Stimulated activated naive B cell treated with anti-CD40 and anti-IgM and Interleukin-4, amounts not matched to agents 10 μg/mL and 1 μg/mL and 100 μg/mL, for 72 hours (primary cell): ENCODE data around the gene TMEM44.

Experiments used
- ATAC-seq, 2 donors: fragments of 150-1000 bp; cut with Tn5 transposase; replicated peaks; 2 replicates each; pipeline ENCODE4 v1.10.0; 2021; ENCODE audit warnings: moderate library complexity in 1 of 2
- DNase-seq: peaks from one replicate; pipeline ENCODE4 v3.0.0; 2021
- H3K27ac Mint-ChIP-seq: one replicate; pipeline ENCODE4 v1.8.0; 2022; ENCODE audit warnings: mild to moderate bottlenecking, mixed read lengths
- H3K27me3 Mint-ChIP-seq, 2 donors: one replicate each; pipeline ENCODE4 v1.8.0; 2022; ENCODE audit warnings: mixed read lengths in 2 of 2
- H3K36me3 Mint-ChIP-seq, 2 donors: one replicate each; pipeline ENCODE4 v1.8.0; 2022; ENCODE audit warnings: mixed read lengths in 2 of 2, mild to moderate bottlenecking in 1 of 2
- H3K4me1 Mint-ChIP-seq, 2 donors: one replicate each; pipeline ENCODE4 v1.8.0; 2022; ENCODE audit warnings: mixed read lengths in 2 of 2, mild to moderate bottlenecking in 1 of 2
- H3K4me3 Mint-ChIP-seq, 2 donors: one replicate each; pipeline ENCODE4 v1.8.0; 2022; ENCODE audit warnings: mild to moderate bottlenecking in 2 of 2, mixed read lengths in 2 of 2, moderate library complexity in 1 of 2
- H3K9me3 Mint-ChIP-seq, 2 donors: one replicate each; pipeline ENCODE4 v1.8.0; 2022; ENCODE audit warnings: mixed read lengths in 2 of 2, mild to moderate bottlenecking in 1 of 2

TMEM44 gene

DNA sequence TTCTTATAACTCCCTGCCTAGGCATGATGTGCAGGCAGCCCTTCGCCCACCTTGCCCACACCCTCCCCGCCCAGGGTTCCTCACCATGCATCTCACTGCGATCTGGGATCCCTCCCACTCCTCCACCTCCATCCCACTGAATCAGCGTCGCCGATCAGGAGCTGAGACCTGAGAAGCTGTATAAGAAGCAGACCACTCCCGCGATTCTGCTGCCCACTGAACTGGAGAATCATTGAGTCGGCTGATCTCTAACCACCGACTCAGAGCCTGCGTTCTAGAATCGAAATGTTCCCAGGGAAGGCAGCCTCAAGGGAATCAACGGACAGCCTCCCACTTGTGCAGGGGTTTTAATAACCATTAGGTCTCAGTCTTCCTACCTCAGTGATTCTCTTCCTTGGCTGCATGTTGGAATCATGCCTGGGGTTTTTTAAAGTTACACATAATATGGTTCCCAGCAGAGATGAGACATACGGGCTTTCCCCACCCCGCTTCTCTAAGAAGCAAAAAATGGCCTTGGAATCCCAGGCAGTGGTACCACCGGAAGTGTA is 60.2 kb downstream of the TMEM44 start:
- peaks cover 30 to 43% of the 10 kb centered on the region in 2 donors for H3K27me3 Mint-ChIP-seq
- ATAC-seq (peak in 1 of 2 donors; percentile 3), DNase-seq (no peak)
- H3K4me1 Mint-ChIP-seq, result peaks cover 20 to 24% of the 10 kb centered on the region in 2 donors
- no peaks in the 10 kb centered on the region for H3K36me3 Mint-ChIP-seq
- H3K27ac Mint-ChIP-seq, result no peak overlapping the region
- no peak overlapping the region for H3K4me3 Mint-ChIP-seq
- H3K9me3 Mint-ChIP-seq, result no peaks in the 10 kb centered on the region

DNA sequence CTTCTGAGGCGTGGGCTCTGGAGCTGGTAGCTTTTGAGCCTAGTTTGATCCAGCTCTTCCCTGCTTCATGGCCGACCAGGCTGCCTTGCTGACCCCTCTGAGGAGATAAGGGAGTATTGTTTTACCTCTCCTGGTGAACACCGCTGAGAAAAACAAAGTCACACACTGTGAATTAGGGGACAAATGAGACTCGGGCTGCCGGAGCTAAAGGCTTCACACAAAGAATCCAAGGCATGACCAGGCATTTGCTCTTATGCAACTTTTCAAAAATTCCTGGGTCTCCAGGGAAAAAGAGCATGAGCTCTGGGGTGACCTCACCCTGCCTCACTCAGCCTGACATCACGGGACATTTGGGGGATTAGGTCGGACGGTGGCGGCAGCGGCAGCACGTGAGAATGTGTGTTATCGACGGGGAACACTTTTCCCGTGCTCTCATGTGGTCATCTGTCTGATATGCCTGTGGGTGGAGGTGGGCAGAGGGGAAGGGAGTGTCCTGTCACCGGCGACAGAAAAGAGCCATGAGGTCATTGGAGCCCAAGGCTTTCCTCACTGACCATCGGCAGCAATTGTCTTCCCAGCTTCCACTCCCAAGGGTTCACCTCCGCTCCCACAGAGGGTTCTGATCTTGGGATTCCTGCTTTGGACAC is 61.0 kb downstream of the TMEM44 start:
- Mint-ChIP-seq H3K36me3 (no peaks in the 10 kb centered on the region), H3K9me3 (no peaks in the 10 kb centered on the region), H3K27me3 (peaks cover 30 to 39% of the 10 kb centered on the region in 2 donors), H3K4me3 (no peak overlapping the region), H3K27ac (no peak overlapping the region), H3K4me1 (peaks cover 18 to 24% of the 10 kb centered on the region in 2 donors)
- ATAC-seq (no peak), DNase-seq (no peak)

- H3K27me3 Mint-ChIP-seq, result peaks cover 34 to 45% of the 10 kb centered on the region in 2 donors
- no peaks in the 10 kb centered on the region for H3K36me3 Mint-ChIP-seq
- DNase-seq (no peak), ATAC-seq (no peak)
- no peaks in the 10 kb centered on the region for H3K9me3 Mint-ChIP-seq
- no peak overlapping the region for H3K4me3 Mint-ChIP-seq
- H3K4me1 Mint-ChIP-seq, result peaks cover 18 to 24% of the 10 kb centered on the region in 2 donors
- peak overlapping the region; percentile 56 for H3K27ac Mint-ChIP-seq
Measured at GRCh38 chr3:194571491-194572142, 61.6 kb downstream of the TMEM44 start.

DNA sequence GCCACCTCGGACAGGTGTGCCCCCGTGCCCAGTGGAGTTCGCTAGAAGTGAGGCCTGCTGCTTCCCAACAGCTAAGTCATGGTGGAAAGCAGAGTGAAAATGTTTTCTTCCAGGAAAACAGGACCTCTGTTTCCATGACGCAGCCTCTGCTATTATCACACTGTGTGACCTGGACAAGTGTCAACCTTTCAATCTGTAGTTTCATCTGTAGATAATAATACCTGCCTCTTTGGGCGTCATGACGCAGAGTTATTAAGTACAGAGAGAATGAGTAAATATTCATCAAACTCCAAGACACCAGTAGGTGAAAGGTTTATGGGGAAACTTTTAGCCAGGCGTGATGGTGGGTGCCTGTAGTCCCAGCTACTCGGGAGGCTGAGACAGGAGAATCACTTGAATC is 62.3 kb downstream of the TMEM44 start:
- Mint-ChIP-seq H3K27ac (no peak overlapping the region), H3K27me3 (peaks cover 34 to 46% of the 10 kb centered on the region in 2 donors), H3K36me3 (no peaks in the 10 kb centered on the region), H3K9me3 (no peaks in the 10 kb centered on the region), H3K4me3 (no peak overlapping the region), H3K4me1 (peaks cover 18 to 24% of the 10 kb centered on the region in 2 donors)
- no peak for ATAC-seq
- no peak for DNase-seq

- ATAC-seq, result no peak
- H3K36me3 Mint-ChIP-seq, result no peaks in the 10 kb centered on the region
- no peak for DNase-seq
- peaks cover 18 to 24% of the 10 kb centered on the region in 2 donors for H3K4me1 Mint-ChIP-seq
- no peaks in the 10 kb centered on the region for H3K9me3 Mint-ChIP-seq
- H3K27ac Mint-ChIP-seq, result no peak overlapping the region
- H3K4me3 Mint-ChIP-seq, result no peak overlapping the region
- H3K27me3 Mint-ChIP-seq, result peaks cover 34 to 46% of the 10 kb centered on the region in 2 donors
Measured at GRCh38 chr3:194570235-194570634, 63.0 kb downstream of the TMEM44 start.

DNA sequence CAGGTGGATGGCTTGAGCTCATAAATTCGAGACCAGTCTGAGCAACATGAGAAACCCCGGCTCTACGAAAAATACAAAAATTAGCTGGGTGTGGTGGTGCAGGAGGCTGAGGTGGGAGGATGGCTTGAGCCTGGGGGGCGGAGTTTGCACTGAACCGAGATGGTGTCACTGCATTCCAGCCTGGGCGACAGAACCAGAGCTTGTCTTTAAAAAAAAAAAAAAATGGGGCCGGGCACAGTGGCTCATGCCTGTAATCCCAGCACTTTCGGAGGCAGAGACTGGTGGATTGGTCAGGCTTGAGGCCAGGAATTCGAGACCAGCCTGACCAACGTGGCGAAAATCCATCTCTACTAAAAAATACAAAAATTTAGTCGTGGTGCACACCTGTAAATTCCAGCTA is 64.0 kb downstream of the TMEM44 start:
- Mint-ChIP-seq H3K36me3 (no peaks in the 10 kb centered on the region), H3K9me3 (no peaks in the 10 kb centered on the region), H3K4me3 (no peak overlapping the region), H3K27me3 (peaks cover 37 to 54% of the 10 kb centered on the region in 2 donors), H3K27ac (no peak overlapping the region), H3K4me1 (peaks cover 18 to 24% of the 10 kb centered on the region in 2 donors)
- DNase-seq (no peak), ATAC-seq (no peak)

GRCh38 chr3:194565597-194566190 is 67.5 kb downstream of the TMEM44 start:
- no peaks in the 10 kb centered on the region for H3K9me3 Mint-ChIP-seq
- H3K4me1 Mint-ChIP-seq, result no peaks in the 10 kb centered on the region
- DNase-seq (no peak), ATAC-seq (no peak)
- no peak overlapping the region for H3K4me3 Mint-ChIP-seq
- H3K27ac Mint-ChIP-seq, result no peak overlapping the region
- H3K36me3 Mint-ChIP-seq, result no peaks in the 10 kb centered on the region
- H3K27me3 Mint-ChIP-seq, result peaks cover 20 to 34% of the 10 kb centered on the region in 2 donors

- DNase-seq (no peak), ATAC-seq (no peak)
- Mint-ChIP-seq H3K27me3 (peaks cover 23 to 29% of the 10 kb centered on the region in 2 donors), H3K4me3 (no peak overlapping the region), H3K4me1 (no peaks in the 10 kb centered on the region), H3K36me3 (no peaks in the 10 kb centered on the region), H3K27ac (no peak overlapping the region), H3K9me3 (no peaks in the 10 kb centered on the region)
Measured at GRCh38 chr3:194562986-194563385, 70.2 kb downstream of the TMEM44 start.

DNA sequence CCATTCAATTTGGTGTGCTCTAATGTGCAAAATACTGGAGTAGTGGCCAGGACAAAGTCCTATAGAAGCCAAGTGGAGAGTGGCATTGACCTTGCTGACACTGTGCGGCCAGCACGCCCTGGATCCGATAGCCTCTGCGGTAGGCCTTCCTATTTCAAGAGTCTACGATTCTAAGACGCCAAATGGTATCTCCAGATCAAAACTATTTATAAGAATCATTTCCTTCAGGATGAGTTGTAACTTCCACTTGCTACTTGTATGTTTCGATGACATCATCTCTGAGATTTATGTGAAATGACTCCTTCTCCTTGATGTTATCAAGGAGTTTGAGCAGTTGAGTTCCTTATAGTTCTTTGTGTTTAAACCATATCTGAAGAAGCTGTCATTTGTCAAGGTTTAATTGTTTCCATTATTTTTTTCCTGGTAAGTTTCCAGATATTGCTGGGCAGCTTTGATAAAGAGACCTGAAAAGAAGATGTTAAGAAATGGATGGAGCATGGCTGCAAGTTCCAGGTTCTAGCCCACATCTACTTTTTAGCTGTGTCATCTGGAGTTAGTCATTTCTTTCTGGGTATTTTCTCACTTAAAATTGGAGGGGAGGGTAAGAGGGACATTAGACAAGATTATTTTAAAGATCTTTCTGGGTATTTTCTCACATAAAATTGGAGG is 71.8 kb downstream of the TMEM44 start:
- Mint-ChIP-seq H3K27ac (no peak overlapping the region), H3K27me3 (peaks cover 19 to 25% of the 10 kb centered on the region in 2 donors), H3K9me3 (no peaks in the 10 kb centered on the region), H3K36me3 (no peaks in the 10 kb centered on the region), H3K4me3 (no peak overlapping the region), H3K4me1 (peaks cover 3 to 7% of the 10 kb centered on the region in 2 donors)
- ATAC-seq, result no peak
- DNase-seq, result no peak

DNA sequence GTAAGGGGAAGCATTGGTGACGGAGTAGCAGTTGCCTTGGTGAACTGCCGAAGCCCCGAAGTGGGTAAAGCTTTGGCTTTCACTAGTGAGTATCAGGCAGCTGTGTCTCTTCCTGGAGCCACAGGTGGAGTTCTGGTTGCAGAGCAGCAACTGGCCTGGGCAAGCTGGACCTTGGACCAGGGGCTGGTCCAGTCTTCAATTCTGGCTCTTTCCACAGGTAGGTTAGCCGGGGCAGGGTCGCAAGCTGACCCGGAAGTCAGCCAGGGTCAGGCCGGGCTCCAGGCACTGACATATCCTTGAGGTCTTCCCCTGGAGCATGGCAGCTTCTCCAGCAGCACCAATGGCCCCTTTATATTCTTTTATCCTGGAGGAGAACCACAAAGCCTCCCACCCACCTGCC is 73.2 kb downstream of the TMEM44 start:
- ATAC-seq (no peak), DNase-seq (no peak)
- Mint-ChIP-seq H3K27me3 (peaks cover 19 to 25% of the 10 kb centered on the region in 2 donors), H3K9me3 (no peaks in the 10 kb centered on the region), H3K36me3 (no peaks in the 10 kb centered on the region), H3K4me1 (peaks cover 3 to 9% of the 10 kb centered on the region in 2 donors), H3K27ac (no peak overlapping the region), H3K4me3 (no peak overlapping the region)

DNA sequence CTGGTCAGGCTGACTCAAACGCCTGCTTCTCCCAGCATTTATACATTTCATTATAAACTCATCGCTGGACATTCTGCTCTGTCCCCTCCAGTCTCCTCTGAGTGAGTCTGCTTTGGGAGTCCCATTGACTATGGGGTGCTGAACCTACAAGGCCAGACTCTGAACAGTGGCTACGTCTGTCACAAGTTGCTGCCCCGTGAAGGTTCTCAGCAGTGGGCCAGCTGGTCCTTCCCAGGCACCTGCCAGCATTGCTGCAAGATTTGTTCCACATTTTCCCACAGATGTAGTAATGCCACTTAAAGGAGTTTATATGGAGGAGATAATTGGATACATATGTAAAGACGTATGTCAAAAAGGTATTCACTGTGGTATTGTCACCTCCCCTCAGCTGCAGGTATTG is 73.7 kb downstream of the TMEM44 start:
- no peaks in the 10 kb centered on the region for H3K36me3 Mint-ChIP-seq
- ATAC-seq (no peak), DNase-seq (no peak)
- H3K4me1 Mint-ChIP-seq, result peaks cover 3 to 9% of the 10 kb centered on the region in 2 donors
- H3K9me3 Mint-ChIP-seq, result no peaks in the 10 kb centered on the region
- H3K27me3 Mint-ChIP-seq, result peaks cover 14 to 20% of the 10 kb centered on the region in 2 donors
- H3K27ac Mint-ChIP-seq, result no peak overlapping the region
- H3K4me3 Mint-ChIP-seq, result no peak overlapping the region

DNA sequence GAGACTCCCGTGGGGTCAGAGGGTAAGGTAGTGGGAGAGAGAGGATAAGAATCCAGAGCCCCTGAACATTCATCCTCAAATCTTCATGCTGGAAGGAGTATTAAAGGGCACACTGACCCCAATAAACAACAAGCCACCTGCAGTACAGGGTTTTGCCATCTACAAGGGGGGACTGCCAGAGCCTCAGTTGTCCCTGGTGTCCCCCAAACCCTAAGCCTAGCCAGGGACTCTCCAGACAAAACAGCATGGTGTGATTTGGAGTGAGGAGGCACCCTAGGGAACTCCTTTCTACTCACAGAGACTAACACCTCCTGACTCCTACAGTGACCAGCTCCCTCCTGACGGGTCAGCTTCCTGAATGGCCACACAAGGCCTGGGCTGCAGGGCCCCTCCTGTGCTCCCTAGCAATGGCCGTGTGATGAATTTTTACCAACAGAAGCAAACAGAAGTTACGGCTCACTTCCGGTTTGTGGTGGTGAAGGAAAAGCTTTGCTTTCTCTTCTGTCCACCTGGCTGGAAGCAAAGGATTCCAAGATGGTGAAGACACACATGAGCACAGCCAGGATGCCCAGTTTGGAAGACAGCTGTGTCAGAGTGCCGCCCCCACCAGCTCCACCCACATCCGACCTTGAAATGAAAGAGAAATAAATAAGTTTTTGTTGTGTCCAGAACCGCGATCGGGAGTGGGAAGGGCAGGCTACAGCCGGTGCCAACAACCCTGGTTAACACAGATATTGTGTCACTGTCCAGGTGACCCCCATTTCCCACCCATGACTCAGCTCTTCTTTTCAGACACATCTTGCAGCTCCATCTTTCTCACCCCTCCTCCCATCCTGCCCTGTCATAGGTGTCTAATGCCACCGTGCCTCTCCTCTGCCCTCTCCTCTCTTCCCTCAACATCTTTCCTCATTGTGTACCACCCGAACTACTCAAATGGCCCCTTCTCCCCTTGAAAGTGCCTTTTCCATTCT is 76.8 kb downstream of the TMEM44 start:
- Mint-ChIP-seq H3K27ac (peak overlapping the region; percentile 70), H3K27me3 (peaks cover 8 to 15% of the 10 kb centered on the region in 2 donors), H3K4me3 (peak overlapping the region; percentile 71 to 79), H3K9me3 (no peaks in the 10 kb centered on the region), H3K36me3 (no peaks in the 10 kb centered on the region), H3K4me1 (peaks cover 3 to 9% of the 10 kb centered on the region in 2 donors)
- ATAC-seq, result peak; percentile 23 to 48
- DNase-seq, result no peak

DNA sequence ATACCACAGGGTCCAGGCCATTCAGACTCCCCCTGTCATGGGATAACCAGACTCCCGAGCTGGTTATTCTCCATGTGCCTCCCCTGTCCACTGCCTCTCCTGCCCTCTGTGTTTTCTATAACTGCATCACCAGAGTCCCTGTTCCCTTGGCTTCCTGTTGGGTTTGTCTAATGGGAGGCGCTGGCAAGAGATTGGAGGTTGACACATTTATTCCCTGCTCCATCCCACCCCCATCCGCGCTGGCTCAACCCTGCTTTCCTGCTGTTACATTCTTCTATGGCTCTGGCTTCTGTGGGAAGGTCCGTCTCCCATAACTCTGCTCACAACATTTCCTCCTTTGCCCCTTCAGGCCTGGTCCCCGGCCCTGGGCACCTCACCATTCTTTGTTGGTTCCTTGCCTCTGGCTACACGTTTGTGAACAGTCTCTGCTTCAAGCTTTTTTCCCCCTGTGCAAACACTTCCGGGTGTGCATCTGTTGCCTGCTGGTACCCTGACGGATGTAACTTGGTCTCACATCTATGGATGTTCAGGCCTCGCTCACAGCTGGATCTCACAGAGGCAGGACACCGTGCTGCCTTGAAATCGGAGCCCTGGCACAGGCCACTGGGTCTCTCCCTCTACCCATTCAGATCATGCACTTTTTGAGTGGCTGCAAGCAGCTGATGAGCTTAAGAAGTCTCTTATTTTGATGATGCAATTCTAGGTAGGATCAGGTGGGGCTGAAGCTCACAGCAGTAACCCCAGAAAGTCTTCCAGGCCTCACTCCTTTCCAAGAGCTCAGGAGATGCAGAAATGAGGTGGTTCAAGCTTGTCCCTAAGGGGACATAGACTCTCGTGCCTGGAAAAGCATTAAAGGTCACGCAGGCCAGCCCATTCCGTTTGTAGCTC is 77.8 kb downstream of the TMEM44 start:
- Mint-ChIP-seq H3K4me1 (peaks cover 3 to 9% of the 10 kb centered on the region in 2 donors), H3K36me3 (no peaks in the 10 kb centered on the region), H3K9me3 (no peaks in the 10 kb centered on the region), H3K27ac (peak overlapping the region; percentile 49), H3K27me3 (peaks cover 8 to 15% of the 10 kb centered on the region in 2 donors), H3K4me3 (no peak overlapping the region)
- DNase-seq (no peak), ATAC-seq (no peak)
